HG03521 (cell line): ENCODE measurements around the gene NELL1.
"Not testable (repeated sequence)": the region's sequence is repeated elsewhere in the genome, so short reads cannot be mapped to it uniquely, and the experiment has no call there.

Source experiments
- ATAC-seq: cut with Tn5 transposase; IDR thresholded peaks from one replicate; pipeline ENCODE4 v1.9.1; 2021; ENCODE audit warnings: mild to moderate bottlenecking, moderate library complexity; ENCODE audit not compliant: unreplicated experiment

NELL1 gene

GRCh38 chr11:20762116-20762844 is 92.9 kb downstream of the NELL1 start:
- ATAC-seq: no peak

- ATAC-seq: no peak
These were observed 93.6 kb downstream of the NELL1 start for GRCh38 chr11:20762980-20763379.

GRCh38 chr11:20770414-20770946 is 101.1 kb downstream of the NELL1 start:
- ATAC-seq: no peak

GRCh38 chr11:20771026-20771425 is 101.6 kb downstream of the NELL1 start:
- no peak for ATAC-seq

GRCh38 chr11:20771681-20772080 is 102.3 kb downstream of the NELL1 start:
- no peak for ATAC-seq

- ATAC-seq: no peak
These were observed 105.9 kb downstream of the NELL1 start for GRCh38 chr11:20775331-20775730.

- no peak for ATAC-seq
These were observed 113.4 kb downstream of the NELL1 start for GRCh38 chr11:20782775-20783174.

GRCh38 chr11:20783220-20783619 is 113.8 kb downstream of the NELL1 start:
- ATAC-seq: no peak

- no peak for ATAC-seq
These were observed 121.2 kb downstream of the NELL1 start for GRCh38 chr11:20790622-20791021.

GRCh38 chr11:20795005-20795404 is 125.6 kb downstream of the NELL1 start:
- ATAC-seq: no peak

GRCh38 chr11:20808328-20808727 is 138.9 kb downstream of the NELL1 start:
- no peak for ATAC-seq

GRCh38 chr11:20821046-20821445 is 151.7 kb downstream of the NELL1 start:
- no peak for ATAC-seq

- no peak for ATAC-seq
These were observed 152.1 kb downstream of the NELL1 start for GRCh38 chr11:20821470-20821869.

GRCh38 chr11:20824773-20825172 is 155.4 kb downstream of the NELL1 start:
- no peak for ATAC-seq

GRCh38 chr11:20835561-20835960 is 166.2 kb downstream of the NELL1 start:
- no peak for ATAC-seq

- ATAC-seq: no peak
These were observed 169.8 kb downstream of the NELL1 start for GRCh38 chr11:20839231-20839630.

- no peak for ATAC-seq
These were observed 171.0 kb downstream of the NELL1 start for GRCh38 chr11:20840341-20840740.

GRCh38 chr11:20844216-20844615 is 174.8 kb downstream of the NELL1 start:
- ATAC-seq: no peak

GRCh38 chr11:20844630-20845029 is 175.2 kb downstream of the NELL1 start:
- ATAC-seq: no peak

GRCh38 chr11:20854215-20854955 is 185.0 kb downstream of the NELL1 start:
- ATAC-seq: no peak

GRCh38 chr11:20861322-20861721 is 191.9 kb downstream of the NELL1 start:
- ATAC-seq: no peak

- ATAC-seq: not testable (repeated sequence)
These were observed 192.9 kb downstream of the NELL1 start for GRCh38 chr11:20862263-20862662.
